HepG2 (cell line): ENCODE data around the gene C10orf90. TPM values are rescaled to one million over a fixed set of nuclear protein-coding genes. Genes with fewer than 3 reads are reported as not detected.

Experiments used
- ATAC-seq: fragments of 200-7000 bp; cut with Tn5 transposase; 3 replicates; pipeline ENCODE4 v1.9.1; 2020; ENCODE audit warnings: mild to moderate bottlenecking, moderate library complexity
- BruUV-seq: library from RNA; stranded (reverse); fragments of 400-500 nt; replicated peaks from 2 replicates; lab custom pipeline; 2021; lab: Mats Ljungman, UMichigan
- CTCF ChIA-PET: fragments of 300-600 bp; formaldehyde crosslinking; extraction: SDS; loops from one replicate; lab custom pipeline; 2021; ENCODE audit warnings: low total read pairs, inconsistent platforms, low intra/inter-chr PET ratio; lab: Yijun Ruan, JAX
- POLR2A ChIA-PET: fragments of 350-600 bp; sonication (Branson Sonifier 250); formaldehyde crosslinking; loops from one replicate; lab custom pipeline; 2020; ENCODE audit warnings: antibody characterized with exemption, inconsistent platforms; lab: Yijun Ruan, JAX
- DNase-seq: peaks from one replicate; pipeline ENCODE4 v3.0.0-alpha.2; 2015; ENCODE audit warnings: low spot score
- FAIRE-seq: peaks from 3 replicates; lab custom pipeline; 2011; peaks lifted over from hg19 to GRCh38; lab: Jason Lieb, UNC
- H2AFZ ChIP-seq: one replicate; pipeline ENCODE4 v1.6.1; 2011; ENCODE audit warnings: low read length, inconsistent platforms
- H3K27ac ChIP-seq: fragments of 300-600 bp; 3 replicates; pipeline ENCODE4 v1.8.0; 2011; ENCODE audit warnings: mixed run types, mild to moderate bottlenecking, mixed read lengths, low read length, inconsistent platforms; ENCODE audit not compliant: insufficient read depth; ENCODE audit errors: extremely low read length
- H3K27me3 ChIP-seq, 2 experiments: fragments of 200-600 bp in 1 of 2; 2 replicates in 1 of 2; 3 replicates in 1 of 2; pipeline versions ENCODE4 v1.6.0 to v1.8.0; 2011; ENCODE audit warnings: low read length in 2 of 2, mild to moderate bottlenecking in 2 of 2, moderate library complexity in 2 of 2, inconsistent platforms in 1 of 2; ENCODE audit not compliant: insufficient read depth in 2 of 2, control insufficient read depth in 1 of 2
- H3K36me3 ChIP-seq, 2 experiments: fragments of 200-600 bp in 1 of 2; replicated peaks in 1 of 2; 2 replicates in 1 of 2; 3 replicates in 1 of 2; pipeline versions ENCODE4 v1.5.1 to v1.8.0; 2011; ENCODE audit warnings: low read length in 2 of 2, inconsistent platforms in 1 of 2; ENCODE audit not compliant: insufficient read depth in 2 of 2, control insufficient read depth in 1 of 2
- H3K4me1 ChIP-seq: 2 replicates; pipeline ENCODE4 v1.5.1; 2012; ENCODE audit warnings: low read length, inconsistent platforms; ENCODE audit not compliant: insufficient read depth
- H3K4me2 ChIP-seq: 2 replicates; pipeline ENCODE4 v1.6.0; 2011; ENCODE audit warnings: low read depth, low read length, inconsistent platforms
- H3K4me3 ChIP-seq, 3 experiments: fragments of 200-600 bp in 1 of 3; sonication (generic), shearing (Covaris generic) in 1 of 3; replicated peaks in 1 of 3; 2 replicates each; pipeline ENCODE4 v1.5.1; 2011 to 2016; ENCODE audit warnings: low read length in 3 of 3, inconsistent platforms in 2 of 3, low read depth in 2 of 3, mild to moderate bottlenecking in 2 of 3, control low read depth in 1 of 3, mixed read lengths in 1 of 3; ENCODE audit not compliant: insufficient read depth in 1 of 3
- H3K79me2 ChIP-seq: one replicate; pipeline ENCODE4 v1.6.1; 2011; ENCODE audit warnings: low read length, inconsistent platforms; ENCODE audit not compliant: insufficient read depth
- H3K9ac ChIP-seq: 2 replicates; pipeline ENCODE4 v1.6.0; 2011; ENCODE audit warnings: mild to moderate bottlenecking, low read depth, low read length, inconsistent platforms; ENCODE audit not compliant: insufficient read depth
- H3K9me3 ChIP-seq: 2 replicates; pipeline ENCODE4 v1.5.1; 2012; ENCODE audit warnings: mild to moderate bottlenecking, low read length
- H4K20me1 ChIP-seq: 2 replicates; pipeline ENCODE4 v1.6.0; 2011; ENCODE audit warnings: inconsistent platforms, mild to moderate bottlenecking, low read length, moderate library complexity; ENCODE audit not compliant: insufficient read depth
- ARID2 ChIP-seq: sonication (generic); formaldehyde crosslinking; IDR thresholded peaks from 2 replicates; pipeline ENCODE4 v1.8.1; 2022; ENCODE audit warnings: mild to moderate bottlenecking, missing genetic modification reagents, borderline replicate concordance
- BCLAF1 ChIP-seq: fragments of 450-650 bp; IDR thresholded peaks from 2 replicates; pipeline ENCODE4 v1.6.1; 2017; ENCODE audit warnings: mild to moderate bottlenecking
- CERS6 ChIP-seq: sonication (generic); formaldehyde crosslinking; IDR thresholded peaks from 2 replicates; pipeline ENCODE4 v1.5.0; 2020; ENCODE audit warnings: missing genetic modification reagents
- PRPF4 ChIP-seq: fragments of 200-400 bp; formaldehyde crosslinking; IDR thresholded peaks from 2 replicates; pipeline ENCODE4 v1.6.1; 2016; ENCODE audit warnings: low read length, low read depth; ENCODE audit not compliant: poor library complexity, severe bottlenecking
- ZBTB34 ChIP-seq: sonication (generic); formaldehyde crosslinking; IDR thresholded peaks from 2 replicates; pipeline ENCODE4 v1.8.0; 2022; ENCODE audit warnings: mild to moderate bottlenecking, missing genetic modification reagents
- ZNF564 ChIP-seq: sonication (generic); formaldehyde crosslinking; IDR thresholded peaks from 2 replicates; pipeline ENCODE4 v1.8.1; 2023; ENCODE audit warnings: mild to moderate bottlenecking, missing genetic modification reagents
- ZNF7 ChIP-seq: IDR thresholded peaks from 2 replicates; pipeline ENCODE4 v1.6.1; 2016; ENCODE audit warnings: missing biosample characterization, missing genetic modification reagents
- WGBS: methylation state at CpG from one replicate; pipeline ENCODE4 v1.1.6; 2017; ENCODE audit warnings: low lambda C conversion rate; 5-methylcytosine and 5-hydroxymethylcytosine counted together
- in situ Hi-C: cut with HindIII; loops from 2 replicates; pipeline ENCODE4 v1.10.0; 2017; ENCODE audit warnings: low pct_unique_long_range_greater_than_20kb; ENCODE audit not compliant: extremely low pct_ligation_motif_present
- intact Hi-C: fragments of 100-400 bp; cut with micrococcal nuclease; formaldehyde crosslinking; loops from one replicate; pipeline ENCODE4 v1.10.0; 2022; ENCODE audit not compliant: unreplicated experiment
- polyA plus RNA-seq, 8 experiments: library from polyadenylated mRNA; depleted of rRNA in 3 of 8; stranded (reverse) in 7 of 8; unstranded in 1 of 8; fragments of >200 nt; fragmentation: Illumina TruSeq in 4 of 8; extraction: Trizol in 4 of 8; gene quantifications; 2 replicates each; pipeline versions ENCODE4 v1.2.1 to v1.2.3, GENCODE V29; 2011 to 2016; ENCODE audit warnings: low read depth in 4 of 8, missing spikeins in 1 of 8, mixed read lengths in 1 of 8; ENCODE audit not compliant: insufficient read depth in 1 of 8
- total RNA-seq, 5 experiments: library from RNA; depleted of rRNA; stranded (reverse); fragments of >200 nt; fragmentation: Illumina TruSeq; extraction: Trizol; gene quantifications; 2 replicates each; pipeline ENCODE4 v1.2.3, GENCODE V29; 2016; ENCODE audit warnings: low read depth in 1 of 5

Gene C10orf90
- total and polyA plus RNA-seq, 2 of the 13 experiments (the other 11 are each of a cell fraction or from before 2014, with no cell fraction given): not detected

GRCh38 chr10:126448091-126448490 lies 222.4 kb downstream of the C10orf90 start (continued):
- TF ChIP-seq CERS6 (CRISPR knock-in tag) (no peak), ZBTB34 (CRISPR knock-in tag) (no peak), BCLAF1 (no peak)

GRCh38 chr10:126439942-126440341 lies 230.6 kb downstream of the C10orf90 start:
- no peaks in the 10 kb centered on the region for H3K4me1 ChIP-seq
- ATAC-seq (no peak), DNase-seq (no peak), FAIRE-seq (no peak)
- no TSS peak for BruUV-seq
- H3K27ac ChIP-seq: no peak overlapping the region
- ChIA-PET CTCF (no interaction called here), POLR2A (no interaction called here)
- intact Hi-C loops (no loop called here), in situ Hi-C loops (no loop called here)
- H3K9ac ChIP-seq: no peak overlapping the region
- no peaks in the 10 kb centered on the region for H3K27me3 ChIP-seq
- H3K4me3 ChIP-seq: no peak overlapping the region
- no peak overlapping the region for H2AFZ ChIP-seq
- no peaks in the 10 kb centered on the region for H4K20me1 ChIP-seq
- H3K4me2 ChIP-seq: no peak overlapping the region
- no peaks in the 10 kb centered on the region for H3K36me3 ChIP-seq
- H3K79me2 ChIP-seq: no peaks in the 10 kb centered on the region
- 0% methylated on average over 3 of the region's 3 CpGs for WGBS
- H3K9me3 ChIP-seq: no peaks in the 10 kb centered on the region
- TF ChIP-seq ARID2 (CRISPR knock-in tag) (no peak), ZNF564 (no peak), PRPF4 (no peak), ZNF7 (no peak)
